Liver (tissue), 9 donors: ENCODE measurements around the gene ZNF524. TPM values are rescaled to one million over a fixed set of nuclear protein-coding genes. Genes with fewer than 3 reads are reported as not detected.

Experiments
- DNase-seq: peaks from one replicate; pipeline ENCODE4 v3.0.0-alpha.2; 2017; ENCODE audit warnings: low spot score
- H3K27ac ChIP-seq, 2 donors: one replicate each; pipeline ENCODE4 v1.7.0; 2013; ENCODE audit warnings: inconsistent platforms in 2 of 2, low read length in 2 of 2, control low read depth in 1 of 2, low read depth in 1 of 2, mild to moderate bottlenecking in 1 of 2
- H3K27me3 ChIP-seq, 4 donors: one replicate each; pipeline versions ENCODE4 v1.6.1 to v1.7.0; 2013; ENCODE audit warnings: low read length in 3 of 4, inconsistent platforms in 1 of 4, mild to moderate bottlenecking in 1 of 4, moderate library complexity in 1 of 4; ENCODE audit not compliant: control insufficient read depth in 4 of 4, insufficient read depth in 4 of 4
- H3K36me3 ChIP-seq, 4 donors: one replicate each; pipeline versions ENCODE4 v1.6.1 to v1.7.0; 2013; ENCODE audit warnings: low read length in 3 of 4, mild to moderate bottlenecking in 3 of 4, low read depth in 1 of 4, moderate library complexity in 1 of 4; ENCODE audit not compliant: control insufficient read depth in 4 of 4, insufficient read depth in 3 of 4
- H3K4me1 ChIP-seq, 4 donors: one replicate each; pipeline versions ENCODE4 v1.6.1 to v1.7.0; 2013; ENCODE audit warnings: low read length in 3 of 4, mild to moderate bottlenecking in 3 of 4, moderate library complexity in 1 of 4; ENCODE audit not compliant: control insufficient read depth in 4 of 4, insufficient read depth in 4 of 4
- H3K4me3 ChIP-seq, 3 donors: one replicate each; pipeline versions ENCODE4 v1.6.1 to v1.7.0; 2013; ENCODE audit warnings: low read length in 3 of 3, control low read depth in 1 of 3, low read depth in 1 of 3, mild to moderate bottlenecking in 1 of 3
- H3K9ac ChIP-seq, 2 donors: one replicate each; pipeline ENCODE4 v1.7.0; 2013; ENCODE audit warnings: low read length in 2 of 2, mild to moderate bottlenecking in 2 of 2, moderate library complexity in 2 of 2, control low read depth in 1 of 2, low read depth in 1 of 2
- H3K9me3 ChIP-seq, 4 donors: one replicate each; pipeline versions ENCODE4 v1.6.1 to v1.7.0; 2013; ENCODE audit warnings: low read length in 3 of 4; ENCODE audit not compliant: control insufficient read depth in 4 of 4
- ATF3 ChIP-seq: IDR thresholded peaks from 2 replicates; pipeline ENCODE4 v1.6.1; 2016; ENCODE audit warnings: antibody characterized with exemption
- CTCF ChIP-seq: fragments of 150-350 bp; IDR thresholded peaks from 2 replicates; pipeline ENCODE4 v1.5.1; 2017; ENCODE audit warnings: improper control_type of control experiment, low read depth, low read length; ENCODE audit not compliant: missing input control
- EGR1 ChIP-seq, 2 donors: IDR thresholded peaks; 2 replicates each; pipeline ENCODE4 v1.6.1; 2016 to 2018; ENCODE audit warnings: antibody characterized with exemption in 2 of 2, low read depth in 2 of 2
- FOXA1 ChIP-seq: IDR thresholded peaks from 2 replicates; pipeline ENCODE4 v1.6.1; 2016; ENCODE audit warnings: antibody characterized with exemption
- FOXA2 ChIP-seq: IDR thresholded peaks from 2 replicates; pipeline ENCODE4 v1.6.1; 2016; ENCODE audit warnings: antibody characterized with exemption
- GABPA ChIP-seq, 2 donors: IDR thresholded peaks in 1 of 2; conservative IDR thresholded peaks in 1 of 2; 2 replicates each; pipeline ENCODE4 v1.6.1; 2016; ENCODE audit warnings: antibody characterized with exemption in 2 of 2, mild to moderate bottlenecking in 1 of 2, moderate library complexity in 1 of 2
- HNF4A ChIP-seq, 2 donors: conservative IDR thresholded peaks; 2 replicates each; pipeline ENCODE4 v1.6.1; 2016; ENCODE audit warnings: antibody characterized with exemption in 2 of 2, mild to moderate bottlenecking in 2 of 2
- HNF4G ChIP-seq: IDR thresholded peaks from 2 replicates; pipeline ENCODE4 v1.6.1; 2016; ENCODE audit warnings: antibody characterized with exemption
- JUND ChIP-seq, 2 donors: IDR thresholded peaks; 2 replicates each; pipeline ENCODE4 v1.6.1; 2016; ENCODE audit warnings: antibody characterized with exemption in 2 of 2
- MAX ChIP-seq: IDR thresholded peaks from 2 replicates; pipeline ENCODE4 v1.6.1; 2016; ENCODE audit warnings: antibody characterized with exemption
- NR2F2 ChIP-seq: IDR thresholded peaks from 2 replicates; pipeline ENCODE4 v1.6.1; 2016; ENCODE audit warnings: antibody characterized with exemption
- RAD21 ChIP-seq, 2 donors: IDR thresholded peaks; 2 replicates each; pipeline ENCODE4 v1.6.1; 2016; ENCODE audit warnings: antibody characterized with exemption in 2 of 2, mild to moderate bottlenecking in 2 of 2
- REST ChIP-seq: IDR thresholded peaks from 2 replicates; pipeline ENCODE4 v1.6.1; 2016; ENCODE audit warnings: antibody characterized with exemption, mild to moderate bottlenecking
- RXRA ChIP-seq, 2 donors: IDR thresholded peaks; 2 replicates each; pipeline ENCODE4 v1.6.1; 2017 to 2018; ENCODE audit warnings: antibody characterized with exemption in 2 of 2, mild to moderate bottlenecking in 1 of 2
- SP1 ChIP-seq: IDR thresholded peaks from 2 replicates; pipeline ENCODE4 v1.6.1; 2018; ENCODE audit warnings: antibody characterized with exemption, mild to moderate bottlenecking
- TAF1 ChIP-seq: conservative IDR thresholded peaks from 2 replicates; pipeline ENCODE4 v1.6.1; 2016; ENCODE audit warnings: antibody characterized with exemption, mild to moderate bottlenecking
- YY1 ChIP-seq: IDR thresholded peaks from 2 replicates; pipeline ENCODE4 v1.6.1; 2016; ENCODE audit warnings: antibody characterized with exemption, mild to moderate bottlenecking
- ZBTB33 ChIP-seq: IDR thresholded peaks from 2 replicates; pipeline ENCODE4 v1.6.1; 2016; ENCODE audit warnings: antibody characterized with exemption
- WGBS: extraction: QIAGEN DNeasy Blood & Tissue Kit; methylation state at CpG from one replicate; pipeline ENCODE4 v1.1.7; 2013; 5-methylcytosine and 5-hydroxymethylcytosine counted together
- polyA plus RNA-seq, 2 donors: library from polyadenylated mRNA; stranded (reverse) in 1 of 2; unstranded in 1 of 2; fragments of 200-250 nt in 1 of 2; fragments of >200 nt in 1 of 2; fragmentation: Nextera tagmentation in 1 of 2; extraction: Ambion mirVana in 1 of 2; gene quantifications; one replicate each; pipeline versions ENCODE4 v1.2.1 to v1.2.3, GENCODE V29; 2013 to 2015
- total RNA-seq, 2 donors: library from RNA; depleted of rRNA; stranded (reverse); fragments of >200 nt; gene quantifications; one replicate each; pipeline ENCODE4 v1.2.3, GENCODE V29; 2014
- donor health status: healthy.
- donor health status: healthy.
- donor health status: healthy.
- donor health status: healthy.
- donor health status: healthy.

The ZNF524 gene
- total and polyA plus RNA-seq, 4 donors: 6.7 to 12.3 (median 10.2) TPM

GRCh38 chr19:55578761-55579747 is 21.0 kb upstream of the ZNF524 start:
- TF ChIP-seq REST (no peak), HNF4G (no peak), ZBTB33 (no peak), HNF4A (conservative IDR thresholded peaks at IDR 0.05) (no peak), MAX (no peak), YY1 (no peak), NR2F2 (no peak), RXRA (IDR thresholded peaks at IDR 0.05) (no peak), FOXA1 (no peak), EGR1 (IDR thresholded peaks at IDR 0.05; ENCODE audit: low read depth in 2 of 2) (no peak), CTCF (no peak), SP1 (no peak), RAD21 (IDR thresholded peaks at IDR 0.05) (no peak), ATF3 (no peak), FOXA2 (no peak), JUND (IDR thresholded peaks at IDR 0.05) (no peak), TAF1 (no peak), GABPA (IDR thresholded peaks at IDR 0.05 in 1 of 2, conservative IDR thresholded peaks at IDR 0.05 in 1 of 2) (no peak)
- no peaks in the 10 kb centered on the region for H3K27me3 ChIP-seq
- no peaks in the 10 kb centered on the region for H3K9me3 ChIP-seq
- H3K4me1 ChIP-seq: peaks cover 6 to 27% (median 23%) of the 10 kb centered on the region in 4 donors
- no peak for DNase-seq
- WGBS: 96% methylated on average over 90 of the region's 90 CpGs
- H3K9ac ChIP-seq: no peak overlapping the region
- peak overlapping the region in 1 of 3 donors; percentile 95 for H3K4me3 ChIP-seq
- H3K27ac ChIP-seq: no peak overlapping the region
- peaks cover 0 to 7% (median 2%) of the 10 kb centered on the region in 4 donors for H3K36me3 ChIP-seq
